K562 (cell line): ENCODE results near the gene HBG1.

ENCODE experiments used
- GABPA ChIP-seq: fragments of 200-800 bp; sonication (Bioruptor generic); conservative IDR thresholded peaks from 2 replicates; pipeline ENCODE4 v1.6.1; 2016; ENCODE audit warnings: low read depth, missing genetic modification characterization, missing compliant biosample characterization
- HDAC6 ChIP-seq: IDR thresholded peaks from 2 replicates; pipeline ENCODE4 v1.6.1; 2012; ENCODE audit warnings: low read depth, mild to moderate bottlenecking, control low read depth, inconsistent platforms, low read length, moderate library complexity
- NFE2 ChIP-seq: IDR thresholded peaks from 2 replicates; pipeline ENCODE4 v1.6.1; 2014; ENCODE audit warnings: antibody characterized with exemption, low read depth
- PCBP1 ChIP-seq: fragments of 200-400 bp; formaldehyde crosslinking; IDR thresholded peaks from 2 replicates; pipeline ENCODE4 v1.6.1; 2018; ENCODE audit warnings: mild to moderate bottlenecking, low read depth, low read length; ENCODE audit not compliant: poor library complexity, severe bottlenecking
- POLR2A ChIP-seq: fragments of 450-650 bp; conservative IDR thresholded peaks from 2 replicates; pipeline ENCODE4 v1.6.1; 2016
- RBM14 ChIP-seq: fragments of 200-400 bp; formaldehyde crosslinking; IDR thresholded peaks from 2 replicates; pipeline ENCODE4 v1.6.1; 2018; ENCODE audit warnings: low read depth, mild to moderate bottlenecking, low read length, moderate library complexity, borderline replicate concordance; ENCODE audit not compliant: insufficient read depth
- SP1 ChIP-seq: sonication (generic); formaldehyde crosslinking; IDR thresholded peaks from 2 replicates; pipeline ENCODE4 v1.8.1; 2022; ENCODE audit warnings: mild to moderate bottlenecking, missing genetic modification reagents
- ZFX ChIP-seq: sonication (generic); formaldehyde crosslinking; IDR thresholded peaks from 2 replicates; pipeline ENCODE4 v1.8.0; 2022; ENCODE audit warnings: mild to moderate bottlenecking, missing genetic modification reagents, moderate library complexity
- ZNF165 ChIP-seq: fragments of 250-450 bp; sonication (Bioruptor Pico); IDR thresholded peaks from 2 replicates; pipeline ENCODE4 v1.4.0; 2020; ENCODE audit warnings: borderline replicate concordance
- ZNF274 ChIP-seq: IDR thresholded peaks from 2 replicates; pipeline ENCODE4 v1.6.1; 2011; ENCODE audit warnings: low read depth, mild to moderate bottlenecking, low read length, moderate library complexity, borderline replicate concordance
- TF ChIP-seq, protein P1 (sequence below), 3 experiments: IDR thresholded peaks in 2 of 3; conservative IDR thresholded peaks in 1 of 3; 2 replicates each; pipeline ENCODE4 v1.5.1; 2011 to 2012; ENCODE audit warnings: low read length in 3 of 3, mild to moderate bottlenecking in 3 of 3, control low read depth in 2 of 3, improper control_type of control experiment in 1 of 3, inconsistent platforms in 1 of 3, low read depth in 1 of 3, mixed read lengths in 1 of 3, moderate library complexity in 1 of 3; ENCODE audit not compliant: insufficient read depth in 2 of 3
- TF ChIP-seq, protein P2 (sequence below): fragments of 250-450 bp; sonication (Bioruptor Pico); IDR thresholded peaks from 2 replicates; pipeline ENCODE4 v1.8.0; 2021; ENCODE audit warnings: borderline replicate concordance, mild to moderate bottlenecking, moderate library complexity; ENCODE audit not compliant: poor library complexity, severe bottlenecking
- TF ChIP-seq, protein P3 (sequence below): sonication (generic); formaldehyde crosslinking; IDR thresholded peaks from 2 replicates; pipeline ENCODE4 v1.8.0; 2022; ENCODE audit warnings: mild to moderate bottlenecking, low read depth, missing genetic modification reagents
- TF ChIP-seq, protein P4 (sequence below), 3 experiments: fragments of 200-800 bp in 1 of 3; fragments of 250-450 bp in 1 of 3; fragments of 450-650 bp in 1 of 3; sonication (Bioruptor Pico) in 1 of 3; sonication (Bioruptor generic) in 1 of 3; formaldehyde crosslinking in 1 of 3; IDR thresholded peaks; 2 replicates each; pipeline versions ENCODE4 v1.6.1 to v1.8.0; 2016 to 2022; ENCODE audit warnings: mild to moderate bottlenecking in 2 of 3, missing genetic modification characterization in 2 of 3, missing compliant biosample characterization in 1 of 3, moderate library complexity in 1 of 3

DNA sequence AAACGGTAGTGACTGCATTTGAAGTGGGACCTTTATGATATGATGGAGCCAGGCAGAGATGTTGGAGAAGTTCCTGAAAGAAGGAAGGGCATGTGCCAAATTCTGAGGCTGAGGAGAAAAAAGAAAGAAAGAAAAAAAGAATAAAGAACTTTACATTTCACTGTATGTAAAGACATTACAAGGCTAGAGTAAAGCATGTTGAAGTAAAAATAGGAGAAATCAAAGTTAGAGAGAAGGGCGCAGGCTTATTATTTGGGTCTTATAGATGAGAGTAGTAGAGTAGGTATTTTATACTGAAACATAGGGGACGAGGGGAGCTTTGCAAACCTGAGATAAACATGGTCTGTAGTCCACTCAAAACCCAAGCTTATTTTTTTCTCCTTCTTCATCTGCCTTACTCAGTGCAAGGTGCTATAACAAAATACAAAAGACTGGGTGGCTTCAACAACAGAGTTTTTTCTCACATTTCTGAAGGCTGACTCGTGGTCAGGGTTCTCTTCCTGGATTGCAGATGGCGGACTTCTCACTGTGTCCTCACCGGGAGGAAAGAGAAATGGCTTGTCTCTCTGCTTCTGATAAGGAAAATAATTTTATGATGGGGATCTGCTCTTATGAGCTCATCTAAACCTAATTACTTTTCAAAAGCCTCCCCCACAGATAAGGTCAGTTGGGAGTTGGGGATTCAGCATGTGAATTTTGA is 2.7 kb downstream of the HBG1 start:
- TF ChIP-seq ZFX (CRISPR knock-in tag) (0 out of 2 replicates have a peak, but pooled peaks have one; percentile 6), POLR2A (no peak), ZNF165 (CRISPR knock-in tag) (no peak), SP1 (CRISPR knock-in tag) (no peak; the same call in 1 of the 2 replicates), ZNF274 (no peak), RBM14 (no peak), GABPA (tag) (no peak), HDAC6 (no peak), NFE2 (no peak), PCBP1 (no peak)
- TF ChIP-seq, protein P1, sequence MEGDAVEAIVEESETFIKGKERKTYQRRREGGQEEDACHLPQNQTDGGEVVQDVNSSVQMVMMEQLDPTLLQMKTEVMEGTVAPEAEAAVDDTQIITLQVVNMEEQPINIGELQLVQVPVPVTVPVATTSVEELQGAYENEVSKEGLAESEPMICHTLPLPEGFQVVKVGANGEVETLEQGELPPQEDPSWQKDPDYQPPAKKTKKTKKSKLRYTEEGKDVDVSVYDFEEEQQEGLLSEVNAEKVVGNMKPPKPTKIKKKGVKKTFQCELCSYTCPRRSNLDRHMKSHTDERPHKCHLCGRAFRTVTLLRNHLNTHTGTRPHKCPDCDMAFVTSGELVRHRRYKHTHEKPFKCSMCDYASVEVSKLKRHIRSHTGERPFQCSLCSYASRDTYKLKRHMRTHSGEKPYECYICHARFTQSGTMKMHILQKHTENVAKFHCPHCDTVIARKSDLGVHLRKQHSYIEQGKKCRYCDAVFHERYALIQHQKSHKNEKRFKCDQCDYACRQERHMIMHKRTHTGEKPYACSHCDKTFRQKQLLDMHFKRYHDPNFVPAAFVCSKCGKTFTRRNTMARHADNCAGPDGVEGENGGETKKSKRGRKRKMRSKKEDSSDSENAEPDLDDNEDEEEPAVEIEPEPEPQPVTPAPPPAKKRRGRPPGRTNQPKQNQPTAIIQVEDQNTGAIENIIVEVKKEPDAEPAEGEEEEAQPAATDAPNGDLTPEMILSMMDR (IDR thresholded peaks at IDR 0.05 in 2 of 3, conservative IDR thresholded peaks at IDR 0.05 in 1 of 3; ENCODE audit: insufficient read depth in 2 of 3, low read depth in 1 of 3, low read length in 3 of 3), result no peak
- TF ChIP-seq, protein P2, sequence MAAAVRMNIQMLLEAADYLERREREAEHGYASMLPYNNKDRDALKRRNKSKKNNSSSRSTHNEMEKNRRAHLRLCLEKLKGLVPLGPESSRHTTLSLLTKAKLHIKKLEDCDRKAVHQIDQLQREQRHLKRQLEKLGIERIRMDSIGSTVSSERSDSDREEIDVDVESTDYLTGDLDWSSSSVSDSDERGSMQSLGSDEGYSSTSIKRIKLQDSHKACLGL (CRISPR knock-in tag), result no peak
- TF ChIP-seq, protein P3, sequence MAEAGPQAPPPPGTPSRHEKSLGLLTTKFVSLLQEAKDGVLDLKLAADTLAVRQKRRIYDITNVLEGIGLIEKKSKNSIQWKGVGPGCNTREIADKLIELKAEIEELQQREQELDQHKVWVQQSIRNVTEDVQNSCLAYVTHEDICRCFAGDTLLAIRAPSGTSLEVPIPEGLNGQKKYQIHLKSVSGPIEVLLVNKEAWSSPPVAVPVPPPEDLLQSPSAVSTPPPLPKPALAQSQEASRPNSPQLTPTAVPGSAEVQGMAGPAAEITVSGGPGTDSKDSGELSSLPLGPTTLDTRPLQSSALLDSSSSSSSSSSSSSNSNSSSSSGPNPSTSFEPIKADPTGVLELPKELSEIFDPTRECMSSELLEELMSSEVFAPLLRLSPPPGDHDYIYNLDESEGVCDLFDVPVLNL, result no peak
- TF ChIP-seq, protein P4, sequence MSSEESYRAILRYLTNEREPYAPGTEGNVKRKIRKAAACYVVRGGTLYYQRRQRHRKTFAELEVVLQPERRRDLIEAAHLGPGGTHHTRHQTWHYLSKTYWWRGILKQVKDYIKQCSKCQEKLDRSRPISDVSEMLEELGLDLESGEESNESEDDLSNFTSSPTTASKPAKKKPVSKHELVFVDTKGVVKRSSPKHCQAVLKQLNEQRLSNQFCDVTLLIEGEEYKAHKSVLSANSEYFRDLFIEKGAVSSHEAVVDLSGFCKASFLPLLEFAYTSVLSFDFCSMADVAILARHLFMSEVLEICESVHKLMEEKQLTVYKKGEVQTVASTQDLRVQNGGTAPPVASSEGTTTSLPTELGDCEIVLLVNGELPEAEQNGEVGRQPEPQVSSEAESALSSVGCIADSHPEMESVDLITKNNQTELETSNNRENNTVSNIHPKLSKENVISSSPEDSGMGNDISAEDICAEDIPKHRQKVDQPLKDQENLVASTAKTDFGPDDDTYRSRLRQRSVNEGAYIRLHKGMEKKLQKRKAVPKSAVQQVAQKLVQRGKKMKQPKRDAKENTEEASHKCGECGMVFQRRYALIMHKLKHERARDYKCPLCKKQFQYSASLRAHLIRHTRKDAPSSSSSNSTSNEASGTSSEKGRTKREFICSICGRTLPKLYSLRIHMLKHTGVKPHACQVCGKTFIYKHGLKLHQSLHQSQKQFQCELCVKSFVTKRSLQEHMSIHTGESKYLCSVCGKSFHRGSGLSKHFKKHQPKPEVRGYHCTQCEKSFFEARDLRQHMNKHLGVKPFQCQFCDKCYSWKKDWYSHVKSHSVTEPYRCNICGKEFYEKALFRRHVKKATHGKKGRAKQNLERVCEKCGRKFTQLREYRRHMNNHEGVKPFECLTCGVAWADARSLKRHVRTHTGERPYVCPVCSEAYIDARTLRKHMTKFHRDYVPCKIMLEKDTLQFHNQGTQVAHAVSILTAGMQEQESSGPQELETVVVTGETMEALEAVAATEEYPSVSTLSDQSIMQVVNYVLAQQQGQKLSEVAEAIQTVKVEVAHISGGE (CRISPR knock-in tag; IDR thresholded peaks at IDR 0.05), result no peak
